LNCaP clone FGC (cell line): ENCODE measurements around the gene AHDC1.

Source experiments
- DNase-seq: peaks from one replicate; pipeline ENCODE4 v3.0.0-alpha.2; 2011; ENCODE audit warnings: low read depth
- H3K4me3 ChIP-seq: 2 replicates; pipeline ENCODE4 v1.5.1; 2011; ENCODE audit warnings: mild to moderate bottlenecking, low read depth, low read length, control low read depth
- TF ChIP-seq, protein P1 (sequence below): IDR thresholded peaks from 2 replicates; pipeline ENCODE4 v1.5.1; 2012; ENCODE audit warnings: mild to moderate bottlenecking; ENCODE audit not compliant: control insufficient read depth, insufficient read depth; ENCODE audit errors: extremely low read depth

AHDC1 gene

DNA sequence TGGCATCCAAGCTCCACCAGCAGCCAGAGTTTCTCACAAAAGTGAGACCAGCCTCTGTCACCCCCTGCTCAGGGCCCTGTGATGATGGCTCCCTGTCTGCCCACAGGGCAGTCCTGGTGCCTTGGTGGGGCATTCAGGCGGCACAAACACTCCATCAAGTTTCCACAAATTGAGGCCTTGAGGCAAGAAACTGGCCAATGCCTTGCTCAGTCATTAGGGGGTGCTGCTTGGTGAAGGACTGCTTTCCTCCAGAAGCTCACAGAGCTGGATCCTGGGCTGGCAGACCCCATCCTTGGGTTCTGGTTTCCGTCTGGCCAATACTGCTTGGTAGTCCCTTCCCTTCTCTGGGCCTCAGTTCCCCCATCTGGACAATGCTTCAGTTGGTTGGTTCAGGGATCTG, 12.5 kb upstream of the AHDC1 start:
- no peak overlapping the region for H3K4me3 ChIP-seq
- TF ChIP-seq, protein P1, sequence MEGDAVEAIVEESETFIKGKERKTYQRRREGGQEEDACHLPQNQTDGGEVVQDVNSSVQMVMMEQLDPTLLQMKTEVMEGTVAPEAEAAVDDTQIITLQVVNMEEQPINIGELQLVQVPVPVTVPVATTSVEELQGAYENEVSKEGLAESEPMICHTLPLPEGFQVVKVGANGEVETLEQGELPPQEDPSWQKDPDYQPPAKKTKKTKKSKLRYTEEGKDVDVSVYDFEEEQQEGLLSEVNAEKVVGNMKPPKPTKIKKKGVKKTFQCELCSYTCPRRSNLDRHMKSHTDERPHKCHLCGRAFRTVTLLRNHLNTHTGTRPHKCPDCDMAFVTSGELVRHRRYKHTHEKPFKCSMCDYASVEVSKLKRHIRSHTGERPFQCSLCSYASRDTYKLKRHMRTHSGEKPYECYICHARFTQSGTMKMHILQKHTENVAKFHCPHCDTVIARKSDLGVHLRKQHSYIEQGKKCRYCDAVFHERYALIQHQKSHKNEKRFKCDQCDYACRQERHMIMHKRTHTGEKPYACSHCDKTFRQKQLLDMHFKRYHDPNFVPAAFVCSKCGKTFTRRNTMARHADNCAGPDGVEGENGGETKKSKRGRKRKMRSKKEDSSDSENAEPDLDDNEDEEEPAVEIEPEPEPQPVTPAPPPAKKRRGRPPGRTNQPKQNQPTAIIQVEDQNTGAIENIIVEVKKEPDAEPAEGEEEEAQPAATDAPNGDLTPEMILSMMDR, result no peak
- no peak for DNase-seq

- TF ChIP-seq, protein P1, result no peak
- no peak for DNase-seq
- H3K4me3 ChIP-seq, result no peak overlapping the region
These were observed 11.6 kb upstream of the AHDC1 start for GRCh38 chr1:27615346-27616192.

- TF ChIP-seq, protein P1, result no peak
- DNase-seq, result no peak
- H3K4me3 ChIP-seq, result no peak overlapping the region
These were observed 10.8 kb upstream of the AHDC1 start for GRCh38 chr1:27614625-27615344.

DNA sequence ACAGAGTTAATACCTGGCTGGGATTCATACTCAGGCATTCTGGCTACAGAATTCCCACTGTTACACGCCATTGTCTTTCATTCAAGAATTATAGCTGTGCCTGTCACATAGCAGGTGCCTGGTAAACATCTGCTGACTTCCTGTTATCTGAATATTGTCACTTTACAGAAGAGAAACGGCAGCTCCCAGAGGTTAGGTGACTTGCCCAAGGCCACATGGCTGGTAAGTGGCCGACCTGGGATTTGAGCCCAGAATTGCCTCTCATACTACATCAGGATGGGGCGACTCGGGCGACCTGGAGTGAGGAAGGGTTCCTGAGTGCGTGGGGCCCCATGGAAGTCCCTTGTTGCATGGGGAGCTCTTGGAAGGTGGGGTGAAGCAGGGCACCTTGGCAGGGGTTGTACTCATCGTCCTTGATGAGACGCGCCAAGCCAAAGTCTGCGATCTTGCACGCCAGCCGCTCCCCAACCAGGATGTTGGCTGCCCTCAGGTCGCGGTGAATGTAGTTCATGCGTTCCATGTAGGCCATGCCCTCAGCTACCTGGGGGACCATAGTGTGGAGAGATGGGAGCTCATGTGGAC, 10.2 kb upstream of the AHDC1 start:
- no peak for DNase-seq
- no peak overlapping the region for H3K4me3 ChIP-seq
- TF ChIP-seq, protein P1, result no peak

DNA sequence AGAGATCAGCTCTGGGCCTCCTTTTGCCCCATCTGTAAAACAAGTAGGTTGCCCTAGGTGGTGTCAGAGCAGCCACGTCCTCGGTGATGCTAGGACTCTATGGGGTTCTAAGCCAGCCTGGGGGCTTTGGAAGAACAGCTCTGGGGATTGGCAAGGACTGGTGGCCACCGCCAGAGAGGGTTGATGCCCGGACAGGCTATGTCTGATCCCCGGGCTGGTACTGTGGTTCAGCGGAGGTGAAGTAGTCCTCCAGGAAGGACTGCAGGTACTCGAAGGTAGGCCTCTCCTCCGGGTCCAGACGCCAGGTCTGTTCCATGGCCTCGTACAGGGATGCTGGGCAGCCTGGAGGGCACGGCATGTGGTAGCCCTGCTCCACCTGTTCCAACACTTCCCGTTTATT, 8.8 kb upstream of the AHDC1 start:
- no peak for DNase-seq
- H3K4me3 ChIP-seq, result no peak overlapping the region
- TF ChIP-seq, protein P1, result no peak

GRCh38 chr1:27611450-27611849, 7.5 kb upstream of the AHDC1 start:
- H3K4me3 ChIP-seq, result no peak overlapping the region
- TF ChIP-seq, protein P1, result no peak
- DNase-seq, result no peak
